ENCODE measurements around the gene KLK11.

DNA sequence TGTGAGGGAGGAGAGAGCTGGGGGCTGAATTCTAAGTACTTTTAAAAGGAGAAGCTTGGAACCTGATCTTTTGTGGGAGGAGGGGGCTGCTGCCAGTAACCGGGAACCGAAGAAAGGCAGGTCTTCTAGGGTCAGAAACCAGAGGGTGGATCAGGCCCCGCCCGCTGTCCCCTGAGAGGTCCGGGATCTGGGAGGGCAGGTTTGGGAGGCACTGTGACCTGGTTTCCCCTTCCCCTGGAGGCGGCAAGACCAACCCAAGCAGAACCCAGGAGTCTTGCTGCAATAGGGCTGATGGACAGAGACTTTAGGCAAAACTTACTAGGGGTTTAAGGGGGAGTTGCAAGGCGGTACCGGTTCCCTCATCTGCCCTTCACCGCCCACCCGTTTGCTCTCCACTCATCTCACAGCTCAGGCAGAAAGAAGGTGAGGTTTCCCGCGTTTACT lies 24.3 kb downstream of the KLK11 start:
- TF ChIP-seq POLR2AphosphoS5 (IDR thresholded peaks at IDR 0.05; ENCODE audit: low read depth, low read length), result no peak
- no peak for TF ChIP-seq POLR2A (IDR thresholded peaks at IDR 0.05; ENCODE audit: low read depth, low read length)
- TF ChIP-seq SPI1 (IDR thresholded peaks at IDR 0.05; ENCODE audit: low read depth, low read length), result no peak
- TF ChIP-seq TAF1 (IDR thresholded peaks at IDR 0.05; ENCODE audit: low read depth, low read length), result no peak
- TF ChIP-seq POU2F2 (IDR thresholded peaks at IDR 0.05; ENCODE audit: low read depth, low read length), result no peak
